Measurements from ENCODE around the gene BSPRY. TPM values are rescaled to one million over a fixed set of nuclear protein-coding genes. Genes with fewer than 3 reads are reported as not detected.
A peak's percentile ranks its signal among the peaks of the same experiment; 100 is the strongest.

The BSPRY gene
- total and polyA plus RNA-seq, 2 of the 13 experiments (the other 11 are each of a cell fraction or from before 2014, with no cell fraction given), result 0.09 to 0.26 TPM

DNA sequence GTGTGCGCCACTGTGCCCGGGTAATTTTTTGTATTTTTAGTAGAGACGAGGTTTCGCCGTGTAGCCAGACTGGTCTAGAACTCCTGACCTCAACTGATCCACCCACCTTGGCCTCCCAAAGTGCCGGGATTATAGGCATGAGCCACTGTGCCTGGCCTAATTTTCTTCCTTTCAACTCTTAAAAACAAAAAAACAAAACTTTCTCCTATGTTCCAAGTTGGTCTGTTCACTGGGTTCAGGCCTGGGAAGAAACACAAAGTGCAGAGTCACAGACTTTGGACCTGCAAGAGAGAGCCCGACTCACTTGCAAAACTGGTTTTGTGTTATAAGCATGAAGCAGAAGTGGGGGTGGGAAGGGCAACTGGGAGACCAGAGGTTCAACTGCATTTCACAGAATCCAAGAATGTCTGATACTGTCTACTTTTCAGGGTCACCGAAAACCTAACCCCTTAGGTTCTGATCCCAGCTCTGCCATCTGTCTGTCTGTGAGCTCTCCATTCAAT lies 32.6 kb downstream of the BSPRY start (continued):
- TF ChIP-seq, protein P1, sequence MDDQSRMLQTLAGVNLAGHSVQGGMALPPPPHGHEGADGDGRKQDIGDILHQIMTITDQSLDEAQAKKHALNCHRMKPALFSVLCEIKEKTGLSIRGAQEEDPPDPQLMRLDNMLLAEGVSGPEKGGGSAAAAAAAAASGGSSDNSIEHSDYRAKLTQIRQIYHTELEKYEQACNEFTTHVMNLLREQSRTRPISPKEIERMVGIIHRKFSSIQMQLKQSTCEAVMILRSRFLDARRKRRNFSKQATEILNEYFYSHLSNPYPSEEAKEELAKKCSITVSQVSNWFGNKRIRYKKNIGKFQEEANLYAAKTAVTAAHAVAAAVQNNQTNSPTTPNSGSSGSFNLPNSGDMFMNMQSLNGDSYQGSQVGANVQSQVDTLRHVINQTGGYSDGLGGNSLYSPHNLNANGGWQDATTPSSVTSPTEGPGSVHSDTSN (CRISPR knock-in tag; IDR thresholded peaks at IDR 0.05; ENCODE audit: borderline replicate concordance), result no peak
- TF ChIP-seq ZNF7 (CRISPR knock-in tag; IDR thresholded peaks at IDR 0.05) (no peak), PAWR (CRISPR knock-in tag; IDR thresholded peaks at IDR 0.05; ENCODE audit: borderline replicate concordance) (no peak), ZSCAN31 (CRISPR knock-in tag; IDR thresholded peaks at IDR 0.05; ENCODE audit: low read depth) (peak; percentile 15; the same call in 1 of the 2 replicates), FLYWCH1 (CRISPR knock-in tag; IDR thresholded peaks at IDR 0.05) (no peak), IRX3 (CRISPR knock-in tag; IDR thresholded peaks at IDR 0.05; ENCODE audit: borderline replicate concordance, low read depth) (no peak), NFIC (IDR thresholded peaks at IDR 0.05; ENCODE audit: low read length) (peak; percentile 42; the same call in 1 of the 2 replicates), ZFY (CRISPR knock-in tag; IDR thresholded peaks at IDR 0.05) (no peak), BCL6 (CRISPR knock-in tag; IDR thresholded peaks at IDR 0.05) (peak; percentile 77), STAT5B (CRISPR knock-in tag; IDR thresholded peaks at IDR 0.05) (no peak), THRA (CRISPR knock-in tag; IDR thresholded peaks at IDR 0.05; ENCODE audit: borderline replicate concordance) (peak; percentile 54; the same call in 1 of the 2 replicates), NR2F1 (CRISPR knock-in tag; IDR thresholded peaks at IDR 0.05) (peak; percentile 32 to 69; a peak in 3 of 4 replicates), ZNF816 (CRISPR knock-in tag; IDR thresholded peaks at IDR 0.05; ENCODE audit: borderline replicate concordance) (no peak), REPIN1 (CRISPR knock-in tag; IDR thresholded peaks at IDR 0.05; ENCODE audit: borderline replicate concordance, low read depth) (peak; percentile 68; the same call in 1 of the 2 replicates), MLX (CRISPR knock-in tag; IDR thresholded peaks at IDR 0.05) (peak; percentile 53; the same call in 1 of the 2 replicates), RNF2 (conservative IDR thresholded peaks at IDR 0.05; ENCODE audit: low read depth) (no peak), ATF2 (CRISPR knock-in tag; IDR thresholded peaks at IDR 0.05) (peak; percentile 47; the same call in 1 of the 2 replicates), DZIP1 (CRISPR knock-in tag; IDR thresholded peaks at IDR 0.05) (no peak), RARA (CRISPR knock-in tag; IDR thresholded peaks at IDR 0.05) (peak; percentile 89)
- TF ChIP-seq, protein P2, sequence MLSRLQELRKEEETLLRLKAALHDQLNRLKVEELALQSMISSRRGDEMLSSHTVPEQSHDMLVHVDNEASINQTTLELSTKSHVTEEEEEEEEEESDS (CRISPR knock-in tag; IDR thresholded peaks at IDR 0.05; ENCODE audit: borderline replicate concordance), result no peak
- TF ChIP-seq, protein P3, sequence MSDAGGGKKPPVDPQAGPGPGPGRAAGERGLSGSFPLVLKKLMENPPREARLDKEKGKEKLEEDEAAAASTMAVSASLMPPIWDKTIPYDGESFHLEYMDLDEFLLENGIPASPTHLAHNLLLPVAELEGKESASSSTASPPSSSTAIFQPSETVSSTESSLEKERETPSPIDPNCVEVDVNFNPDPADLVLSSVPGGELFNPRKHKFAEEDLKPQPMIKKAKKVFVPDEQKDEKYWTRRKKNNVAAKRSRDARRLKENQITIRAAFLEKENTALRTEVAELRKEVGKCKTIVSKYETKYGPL (CRISPR knock-in tag; IDR thresholded peaks at IDR 0.05), result no peak
